BJ (cell line): Measurements from ENCODE around the gene FOXS1. TPM values are rescaled to one million over a fixed set of nuclear protein-coding genes. Genes with fewer than 3 reads are reported as not detected.

Experiments used
- CTCF ChIA-PET: fragments of 350-600 bp; formaldehyde crosslinking; extraction: SDS; loops from one replicate; lab custom pipeline; 2021; ENCODE audit warnings: antibody characterized with exemption, inconsistent platforms; lab: Yijun Ruan, JAX
- POLR2A ChIA-PET: fragments of 300-600 bp; sonication (Branson Sonifier 250); formaldehyde crosslinking; extraction: SDS; loops from one replicate; lab custom pipeline; 2021; ENCODE audit warnings: antibody characterized with exemption; lab: Charles Lee
- DNase-seq: peaks from one replicate; pipeline ENCODE4 v3.0.0-alpha.2; 2011; ENCODE audit warnings: low read depth
- H3K27me3 ChIP-seq: 2 replicates; pipeline ENCODE4 v1.6.0; 2011; ENCODE audit warnings: low read length; ENCODE audit not compliant: control insufficient read depth, insufficient read depth
- H3K36me3 ChIP-seq: 2 replicates; pipeline ENCODE4 v1.5.1; 2011; ENCODE audit warnings: low read length; ENCODE audit not compliant: control insufficient read depth, insufficient read depth
- H3K4me3 ChIP-seq: 2 replicates; pipeline ENCODE4 v1.5.1; 2011; ENCODE audit warnings: low read depth, mild to moderate bottlenecking, control low read depth, low read length
- polyA minus RNA-seq: library from RNA; depleted of rRNA, polyadenylated mRNA; stranded (reverse); fragments of >200 nt; gene quantifications from 2 replicates; pipeline ENCODE4 v1.2.3, GENCODE V29; 2011; rRNA and poly(A)+ RNA removed
- polyA plus RNA-seq: library from polyadenylated mRNA; depleted of rRNA; stranded (reverse); fragments of >200 nt; gene quantifications from 2 replicates; pipeline ENCODE4 v1.2.3, GENCODE V29; 2011; rRNA removed
- TF ChIP-seq, protein P1 (sequence below): IDR thresholded peaks from 2 replicates; pipeline ENCODE4 v1.5.1; 2011; ENCODE audit warnings: low read depth, mild to moderate bottlenecking, control low read depth, inconsistent platforms, low read length, moderate library complexity; ENCODE audit not compliant: insufficient read depth

FOXS1 gene
- 0.05 TPM in 1 of 2 replicates, not detected in the other for polyA plus RNA-seq
- 0.14 TPM in 1 of 2 replicates, not detected in the other for polyA minus RNA-seq

DNA sequence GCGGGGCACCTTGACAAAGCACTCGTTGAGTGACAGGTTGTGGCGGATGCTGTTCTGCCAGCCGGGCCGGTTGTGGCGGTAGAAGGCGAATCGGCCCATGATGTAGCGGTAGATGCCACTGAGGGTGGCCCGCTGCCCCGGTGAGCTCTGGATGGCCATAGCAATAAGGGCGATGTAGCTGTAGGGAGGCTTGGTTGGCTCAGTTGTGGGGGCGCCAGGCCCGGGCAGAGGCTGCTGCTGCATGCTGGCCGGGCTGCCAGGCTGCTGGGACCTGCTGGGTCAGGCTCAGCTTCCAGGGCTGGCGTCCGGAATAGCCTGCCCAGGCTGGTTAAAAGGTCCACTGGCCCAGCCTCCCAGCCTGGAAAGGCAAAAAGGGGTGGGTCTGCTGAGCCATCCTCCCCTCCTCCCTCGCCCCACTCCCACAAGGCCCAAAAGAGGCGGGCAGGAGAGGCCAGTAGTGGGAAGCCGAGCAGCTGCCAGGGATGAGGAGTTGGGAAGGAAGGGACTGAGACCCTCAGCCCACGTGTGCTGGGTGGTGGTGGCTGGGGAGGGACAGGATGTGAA, at the start of gene FOXS1:
Gene FOXS1 (minus strand): TSS at position 305 of the 564 bp plus-strand sequence. CDS start 62 bp downstream, at position 243.
- ChIA-PET CTCF (interaction anchor here (0.9 to 13.3 kb wide), 11 partner anchors 8 to 810 kb away, joined by 3 to 180 read pairs (median 4); no protein-coding TSS in a partner anchor), POLR2A (no interaction called here)
- TF ChIP-seq, protein P1, sequence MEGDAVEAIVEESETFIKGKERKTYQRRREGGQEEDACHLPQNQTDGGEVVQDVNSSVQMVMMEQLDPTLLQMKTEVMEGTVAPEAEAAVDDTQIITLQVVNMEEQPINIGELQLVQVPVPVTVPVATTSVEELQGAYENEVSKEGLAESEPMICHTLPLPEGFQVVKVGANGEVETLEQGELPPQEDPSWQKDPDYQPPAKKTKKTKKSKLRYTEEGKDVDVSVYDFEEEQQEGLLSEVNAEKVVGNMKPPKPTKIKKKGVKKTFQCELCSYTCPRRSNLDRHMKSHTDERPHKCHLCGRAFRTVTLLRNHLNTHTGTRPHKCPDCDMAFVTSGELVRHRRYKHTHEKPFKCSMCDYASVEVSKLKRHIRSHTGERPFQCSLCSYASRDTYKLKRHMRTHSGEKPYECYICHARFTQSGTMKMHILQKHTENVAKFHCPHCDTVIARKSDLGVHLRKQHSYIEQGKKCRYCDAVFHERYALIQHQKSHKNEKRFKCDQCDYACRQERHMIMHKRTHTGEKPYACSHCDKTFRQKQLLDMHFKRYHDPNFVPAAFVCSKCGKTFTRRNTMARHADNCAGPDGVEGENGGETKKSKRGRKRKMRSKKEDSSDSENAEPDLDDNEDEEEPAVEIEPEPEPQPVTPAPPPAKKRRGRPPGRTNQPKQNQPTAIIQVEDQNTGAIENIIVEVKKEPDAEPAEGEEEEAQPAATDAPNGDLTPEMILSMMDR, result no peak
- no peak for DNase-seq
- peaks cover 13% of the 10 kb centered on the region for H3K27me3 ChIP-seq
- H3K36me3 ChIP-seq, result no peaks in the 10 kb centered on the region
- H3K4me3 ChIP-seq, result no peak within 1 kb of the TSS

DNA sequence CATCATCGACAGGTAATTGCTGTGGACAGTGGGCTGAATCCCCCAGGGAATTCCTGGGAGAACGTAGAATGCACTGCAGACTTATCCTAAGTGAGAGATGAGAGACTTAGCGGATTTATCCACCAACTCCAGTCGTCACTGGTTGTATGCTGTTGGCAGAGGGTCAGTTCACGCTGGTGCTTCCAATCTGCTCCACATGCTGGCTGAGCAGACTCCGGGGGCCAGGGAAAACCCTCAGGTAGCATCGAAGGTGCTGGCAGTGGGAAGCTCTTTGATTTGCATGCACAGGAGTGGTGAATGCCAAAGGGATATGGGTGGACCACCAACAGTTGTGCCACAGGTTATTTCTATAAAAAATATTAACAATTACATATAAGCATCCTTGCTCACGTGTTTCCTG, 45.2 kb upstream of the FOXS1 start:
- no peak overlapping the region for H3K4me3 ChIP-seq
- H3K36me3 ChIP-seq, result no peaks in the 10 kb centered on the region
- ChIA-PET POLR2A (no interaction called here), CTCF (no interaction called here)
- H3K27me3 ChIP-seq, result peaks cover 8% of the 10 kb centered on the region
- TF ChIP-seq, protein P1, result no peak
- no peak for DNase-seq

DNA sequence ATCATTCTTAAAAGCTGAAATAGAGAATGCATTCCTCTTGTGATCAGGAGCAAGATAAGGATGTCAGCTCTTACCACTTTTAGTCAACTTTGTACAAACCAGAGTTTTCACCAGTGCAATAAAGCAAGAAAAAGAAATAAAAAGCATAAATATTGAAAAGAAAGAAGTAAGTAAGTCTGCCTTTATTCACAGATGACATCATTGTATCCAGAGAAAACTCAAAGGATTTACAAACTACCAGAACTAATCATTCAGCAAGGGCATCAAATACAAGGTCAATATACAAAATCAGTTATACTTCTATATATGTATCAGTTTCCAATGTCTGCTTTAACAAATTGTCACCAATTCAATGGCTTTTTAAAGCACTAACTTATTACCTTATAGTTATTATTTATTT, 38.4 kb upstream of the FOXS1 start:
- Histone ChIP-seq H3K27me3 (peaks cover 1% of the 10 kb centered on the region), H3K4me3 (no peak overlapping the region), H3K36me3 (no peaks in the 10 kb centered on the region)
- ChIA-PET POLR2A (no interaction called here), CTCF (interaction anchor here (0.6 kb wide), 1 partner anchor 523 kb away, joined by 4 read pairs; no protein-coding TSS in a partner anchor)
- DNase-seq, result no peak
- TF ChIP-seq, protein P1, result no peak

DNA sequence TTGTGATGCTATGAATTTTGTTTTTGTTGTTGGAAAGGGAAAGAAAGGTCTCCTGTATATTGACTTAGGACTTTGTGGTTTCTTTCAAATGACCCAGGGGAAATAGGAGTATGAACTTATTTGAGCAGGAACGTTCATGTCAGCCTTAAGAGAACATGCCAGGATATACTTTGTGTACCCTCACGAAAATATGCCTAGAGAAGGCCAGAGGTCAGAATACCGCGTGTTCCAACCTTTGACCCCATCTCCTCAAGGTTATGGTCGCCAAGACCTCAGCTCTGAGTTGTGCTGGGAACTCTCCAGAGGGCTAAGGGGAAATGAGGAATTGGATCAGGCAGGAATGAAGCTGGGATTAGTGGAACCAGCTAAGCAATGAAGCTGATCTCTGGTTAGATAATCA, 36.5 kb upstream of the FOXS1 start:
- TF ChIP-seq, protein P1, result no peak
- peaks cover 1% of the 10 kb centered on the region; the same call in 1 of the 2 replicates for H3K27me3 ChIP-seq
- H3K36me3 ChIP-seq, result no peaks in the 10 kb centered on the region
- H3K4me3 ChIP-seq, result no peak overlapping the region
- POLR2A ChIA-PET, result no interaction called here
- CTCF ChIA-PET, result interaction anchor here (1.0 kb wide), 1 partner anchor 11 kb away, joined by 3 read pairs; no protein-coding TSS in a partner anchor
- no peak for DNase-seq

DNA sequence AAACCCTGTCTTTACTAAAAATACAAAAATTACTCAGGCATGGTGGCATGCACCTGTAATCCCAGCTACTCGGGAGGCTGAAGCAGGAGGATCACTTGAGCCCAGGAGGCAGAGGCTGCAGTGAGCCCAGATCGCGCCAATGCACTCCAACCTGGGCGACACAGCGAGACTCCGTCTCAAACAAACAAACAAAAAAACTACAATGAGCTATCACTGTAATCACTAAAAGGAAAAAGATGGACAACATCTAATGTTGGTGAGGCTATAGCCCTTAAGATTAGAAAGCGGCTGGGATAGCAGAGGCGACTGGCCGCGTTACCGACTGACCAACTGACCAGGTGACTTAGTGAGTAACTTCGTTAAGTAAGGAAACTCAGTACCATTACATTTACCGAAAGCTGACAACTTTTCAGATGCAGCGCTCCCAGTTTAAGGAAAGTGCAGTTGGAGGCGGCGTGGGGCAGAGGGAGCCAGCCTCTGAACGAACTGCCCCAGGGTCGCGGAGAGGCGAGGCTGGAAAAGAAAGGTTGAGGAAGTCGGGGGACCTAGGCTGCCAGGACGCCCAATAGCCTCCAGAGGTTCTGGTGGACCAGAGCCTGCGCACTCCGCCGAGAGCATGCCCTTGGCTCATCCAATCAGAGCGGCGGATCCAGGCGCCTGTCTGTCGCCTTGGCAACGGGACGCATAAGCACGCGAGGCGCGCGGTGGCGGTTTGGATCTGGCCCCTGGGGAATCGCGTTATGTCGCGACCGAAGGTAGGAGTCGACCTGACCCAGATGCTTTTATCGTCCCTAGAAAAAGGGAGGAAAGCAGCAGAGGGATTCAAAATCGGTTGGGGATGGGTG, 34.0 kb upstream of the FOXS1 start:
- TF ChIP-seq, protein P1, result no peak
- Histone ChIP-seq H3K36me3 (no peaks in the 10 kb centered on the region), H3K4me3 (peak overlapping the region; percentile 62), H3K27me3 (peaks cover 3% of the 10 kb centered on the region)
- ChIA-PET POLR2A (no interaction called here), CTCF (interaction anchor here (0.8 to 1.7 kb wide), 4 partner anchors 27 to 213 kb away, joined by 3 to 5 read pairs (median 4); partner anchors contain the start of gene PDRG1)
- DNase-seq, result peak; percentile 69
